ENCODE results near the gene GLOD4.
A peak's percentile ranks its signal among the peaks of the same experiment; 100 is the strongest.

Gene GLOD4

DNA sequence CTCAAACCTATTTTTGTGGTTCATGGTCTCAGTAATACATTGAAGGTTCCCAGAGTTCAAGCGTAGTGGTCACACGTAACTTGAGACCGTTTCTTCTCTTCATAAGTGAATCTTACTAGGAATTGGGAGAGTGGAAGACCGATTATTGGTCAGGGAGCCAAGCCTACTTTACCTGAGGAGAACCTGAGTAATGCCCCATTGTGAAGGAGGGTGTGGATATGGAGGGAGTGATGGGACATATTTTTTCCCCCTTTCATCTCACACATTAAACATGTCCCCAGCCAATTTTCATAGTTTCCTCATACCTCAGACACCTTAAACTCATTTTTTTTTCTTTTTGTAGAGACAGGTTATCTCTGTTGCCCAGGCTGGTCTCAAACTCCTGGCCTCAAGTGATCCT, 38.9 kb downstream of the GLOD4 start:
- H3K9ac ChIP-seq (ENCODE audit: low read depth in 1 of 2, low read length in 2 of 2) = no peak overlapping the region
- H3K27ac ChIP-seq (ENCODE audit: low read depth in 2 of 2, low read length in 2 of 2) = no peak overlapping the region
- H3K27me3 ChIP-seq (ENCODE audit: control insufficient read depth in 2 of 2, insufficient read depth in 2 of 2, low read length in 2 of 2) = no peaks in the 10 kb centered on the region
- H3K36me3 ChIP-seq (ENCODE audit: control insufficient read depth in 2 of 2, insufficient read depth in 2 of 2, low read length in 2 of 2) = peaks cover 57 to 71% of the 10 kb centered on the region in 2 donors
- H3K4me1 ChIP-seq (ENCODE audit: control insufficient read depth in 2 of 2, insufficient read depth in 2 of 2, low read length in 2 of 2) = no peaks in the 10 kb centered on the region
- no peak overlapping the region for H3K4me3 ChIP-seq (ENCODE audit: low read length in 2 of 2)
- H3K9me3 ChIP-seq (ENCODE audit: control insufficient read depth in 2 of 2, low read length in 2 of 2) = no peaks in the 10 kb centered on the region

DNA sequence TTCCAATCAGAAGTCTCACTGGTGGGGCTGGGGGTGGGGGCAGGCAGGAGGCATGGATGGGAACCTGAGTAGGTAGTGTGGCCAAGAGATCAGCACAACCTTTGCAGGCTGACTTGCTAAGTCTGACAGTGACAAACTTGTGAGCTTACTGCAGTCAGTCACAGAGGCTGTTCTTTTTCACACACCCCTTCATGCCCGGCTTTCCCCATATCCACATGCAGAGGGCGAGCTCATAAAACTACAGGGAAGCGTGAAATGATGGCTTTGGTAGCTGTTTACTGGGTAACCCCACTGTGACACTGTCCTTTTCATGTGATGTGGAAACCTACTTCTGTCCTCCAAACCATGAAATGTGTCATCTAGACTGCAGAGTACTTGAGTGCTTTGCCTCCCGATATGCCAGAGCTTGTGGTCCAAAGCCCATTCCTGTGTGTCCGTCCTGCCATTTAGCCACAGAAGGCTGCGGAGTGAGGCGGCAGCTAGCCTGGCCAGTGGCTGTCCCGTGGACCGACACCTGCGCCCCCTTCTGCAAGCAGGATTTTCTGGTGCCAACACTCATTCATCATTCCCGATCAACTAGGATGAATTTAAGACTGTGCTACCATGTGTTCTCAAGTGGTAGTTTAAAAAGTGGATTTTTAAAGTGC, 39.8 kb downstream of the GLOD4 start:
- H3K27ac ChIP-seq (ENCODE audit: low read depth in 2 of 2, low read length in 2 of 2) = no peak overlapping the region
- no peaks in the 10 kb centered on the region for H3K27me3 ChIP-seq (ENCODE audit: control insufficient read depth in 2 of 2, insufficient read depth in 2 of 2, low read length in 2 of 2)
- no peak overlapping the region for H3K4me3 ChIP-seq (ENCODE audit: low read length in 2 of 2)
- H3K9ac ChIP-seq (ENCODE audit: low read depth in 1 of 2, low read length in 2 of 2) = no peak overlapping the region
- H3K4me1 ChIP-seq (ENCODE audit: control insufficient read depth in 2 of 2, insufficient read depth in 2 of 2, low read length in 2 of 2) = no peaks in the 10 kb centered on the region
- H3K9me3 ChIP-seq (ENCODE audit: control insufficient read depth in 2 of 2, low read length in 2 of 2) = no peaks in the 10 kb centered on the region
- peaks cover 53 to 62% of the 10 kb centered on the region in 2 donors for H3K36me3 ChIP-seq (ENCODE audit: control insufficient read depth in 2 of 2, insufficient read depth in 2 of 2, low read length in 2 of 2)

DNA sequence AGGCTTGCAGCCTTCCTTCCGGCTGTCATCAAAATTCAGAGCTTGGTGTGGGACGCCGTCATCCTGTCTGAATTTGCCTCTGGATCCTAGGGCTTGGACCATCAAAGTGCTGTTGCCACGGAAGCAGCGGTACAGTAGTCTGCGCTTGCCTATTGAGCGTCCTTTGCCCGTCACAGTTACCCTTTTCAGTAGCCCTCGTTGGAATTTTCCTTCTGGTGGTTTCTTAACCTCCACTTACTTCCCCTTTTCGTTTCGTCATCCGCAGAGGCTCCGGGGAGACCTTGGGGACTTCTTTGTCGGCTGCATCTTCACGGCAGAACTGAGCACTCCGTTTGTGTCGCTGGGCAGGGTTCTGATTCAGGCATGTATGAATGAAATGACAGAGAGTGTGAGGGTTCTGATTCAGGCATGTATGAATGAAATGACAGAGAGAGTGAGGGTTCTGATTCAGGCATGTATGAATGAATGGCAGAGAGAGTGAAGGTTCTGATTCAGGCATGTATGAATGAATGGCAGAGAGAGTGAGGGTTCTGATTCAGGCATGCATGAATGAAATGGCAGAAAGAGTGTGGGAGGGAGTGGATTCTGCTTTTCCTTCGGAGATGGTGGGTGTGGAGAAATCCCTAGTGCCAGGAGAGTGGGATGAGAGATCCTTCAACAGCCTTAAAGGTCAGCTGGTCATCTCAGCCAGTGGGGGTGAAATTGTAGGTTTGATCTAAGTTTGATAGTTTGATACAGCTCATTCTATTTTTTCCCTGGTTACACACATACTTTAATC, 41.7 kb downstream of the GLOD4 start:
- peak overlapping the region in 1 of 2 donors; percentile 14 for H3K4me3 ChIP-seq (ENCODE audit: low read length in 2 of 2)
- no peaks in the 10 kb centered on the region for H3K27me3 ChIP-seq (ENCODE audit: control insufficient read depth in 2 of 2, insufficient read depth in 2 of 2, low read length in 2 of 2)
- no peaks in the 10 kb centered on the region for H3K9me3 ChIP-seq (ENCODE audit: control insufficient read depth in 2 of 2, low read length in 2 of 2)
- no peaks in the 10 kb centered on the region for H3K4me1 ChIP-seq (ENCODE audit: control insufficient read depth in 2 of 2, insufficient read depth in 2 of 2, low read length in 2 of 2)
- peaks cover 35 to 44% of the 10 kb centered on the region in 2 donors for H3K36me3 ChIP-seq (ENCODE audit: control insufficient read depth in 2 of 2, insufficient read depth in 2 of 2, low read length in 2 of 2)
- no peak overlapping the region for H3K27ac ChIP-seq (ENCODE audit: low read depth in 2 of 2, low read length in 2 of 2)
- no peak overlapping the region for H3K9ac ChIP-seq (ENCODE audit: low read depth in 1 of 2, low read length in 2 of 2)

DNA sequence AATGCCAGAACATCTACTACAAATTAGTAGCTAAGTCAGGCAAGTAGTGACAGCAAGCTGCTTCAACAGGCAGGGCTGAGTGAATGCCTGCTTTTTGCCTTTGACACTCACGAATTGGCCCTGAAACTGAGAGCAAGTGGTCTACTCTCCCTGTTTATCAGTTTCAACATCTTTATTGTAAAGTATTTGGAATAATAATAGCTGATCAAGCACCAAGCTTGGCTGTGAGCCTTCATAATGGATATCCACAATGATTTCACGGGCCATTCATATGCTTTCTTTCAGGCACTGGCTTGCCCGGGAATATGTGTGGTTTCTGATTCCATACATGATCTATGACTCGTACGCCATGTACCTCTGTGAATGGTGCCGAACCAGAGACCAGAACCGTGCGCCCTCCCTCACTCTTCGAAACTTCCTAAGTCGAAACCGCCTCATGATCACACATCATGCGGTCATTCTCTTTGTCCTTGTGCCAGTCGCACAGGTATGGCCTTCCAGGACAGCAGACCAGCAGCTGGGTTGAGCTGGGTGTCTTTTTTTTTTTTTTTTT, 44.4 kb downstream of the GLOD4 start:
- no peak overlapping the region for H3K9ac ChIP-seq (ENCODE audit: low read depth in 1 of 2, low read length in 2 of 2)
- no peaks in the 10 kb centered on the region for H3K27me3 ChIP-seq (ENCODE audit: control insufficient read depth in 2 of 2, insufficient read depth in 2 of 2, low read length in 2 of 2)
- H3K36me3 ChIP-seq (ENCODE audit: control insufficient read depth in 2 of 2, insufficient read depth in 2 of 2, low read length in 2 of 2) = peaks cover 14 to 20% of the 10 kb centered on the region in 2 donors
- H3K4me3 ChIP-seq (ENCODE audit: low read length in 2 of 2) = no peak overlapping the region
- H3K9me3 ChIP-seq (ENCODE audit: control insufficient read depth in 2 of 2, low read length in 2 of 2) = no peaks in the 10 kb centered on the region
- H3K4me1 ChIP-seq (ENCODE audit: control insufficient read depth in 2 of 2, insufficient read depth in 2 of 2, low read length in 2 of 2) = peaks cover 5% of the 10 kb centered on the region in 2 donors
- no peak overlapping the region for H3K27ac ChIP-seq (ENCODE audit: low read depth in 2 of 2, low read length in 2 of 2)

DNA sequence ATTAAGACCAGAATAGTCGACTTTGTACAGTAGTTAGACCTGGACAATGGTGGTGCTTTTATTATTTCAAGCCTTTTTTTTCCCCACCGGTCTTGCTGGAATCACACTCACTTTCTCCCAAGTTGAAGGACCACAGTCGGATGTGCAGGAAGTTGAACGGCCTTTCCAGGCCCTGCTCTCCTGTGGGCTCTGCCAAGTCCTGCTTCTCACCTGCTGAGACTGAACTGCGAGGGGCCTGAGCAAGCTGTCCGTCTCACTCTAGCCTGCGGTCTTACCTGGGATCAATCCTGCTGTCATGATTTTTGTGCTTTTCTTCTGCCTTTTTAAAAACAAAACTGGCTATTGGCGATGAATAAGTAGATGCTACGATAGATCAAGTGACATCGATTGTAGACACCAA, 48.3 kb downstream of the GLOD4 start:
- H3K27me3 ChIP-seq (ENCODE audit: control insufficient read depth in 2 of 2, insufficient read depth in 2 of 2, low read length in 2 of 2) = no peaks in the 10 kb centered on the region
- peak overlapping the region in 1 of 2 donors; percentile 71 for H3K4me3 ChIP-seq (ENCODE audit: low read length in 2 of 2)
- H3K36me3 ChIP-seq (ENCODE audit: control insufficient read depth in 2 of 2, insufficient read depth in 2 of 2, low read length in 2 of 2) = peaks cover 0 to 2% of the 10 kb centered on the region in 2 donors
- H3K27ac ChIP-seq (ENCODE audit: low read depth in 2 of 2, low read length in 2 of 2) = no peak overlapping the region
- H3K9me3 ChIP-seq (ENCODE audit: control insufficient read depth in 2 of 2, low read length in 2 of 2) = no peaks in the 10 kb centered on the region
- peak overlapping the region in 1 of 2 donors; percentile 66 for H3K9ac ChIP-seq (ENCODE audit: low read depth in 1 of 2, low read length in 2 of 2)
- H3K4me1 ChIP-seq (ENCODE audit: control insufficient read depth in 2 of 2, insufficient read depth in 2 of 2, low read length in 2 of 2) = peaks cover 5 to 15% of the 10 kb centered on the region in 2 donors

DNA sequence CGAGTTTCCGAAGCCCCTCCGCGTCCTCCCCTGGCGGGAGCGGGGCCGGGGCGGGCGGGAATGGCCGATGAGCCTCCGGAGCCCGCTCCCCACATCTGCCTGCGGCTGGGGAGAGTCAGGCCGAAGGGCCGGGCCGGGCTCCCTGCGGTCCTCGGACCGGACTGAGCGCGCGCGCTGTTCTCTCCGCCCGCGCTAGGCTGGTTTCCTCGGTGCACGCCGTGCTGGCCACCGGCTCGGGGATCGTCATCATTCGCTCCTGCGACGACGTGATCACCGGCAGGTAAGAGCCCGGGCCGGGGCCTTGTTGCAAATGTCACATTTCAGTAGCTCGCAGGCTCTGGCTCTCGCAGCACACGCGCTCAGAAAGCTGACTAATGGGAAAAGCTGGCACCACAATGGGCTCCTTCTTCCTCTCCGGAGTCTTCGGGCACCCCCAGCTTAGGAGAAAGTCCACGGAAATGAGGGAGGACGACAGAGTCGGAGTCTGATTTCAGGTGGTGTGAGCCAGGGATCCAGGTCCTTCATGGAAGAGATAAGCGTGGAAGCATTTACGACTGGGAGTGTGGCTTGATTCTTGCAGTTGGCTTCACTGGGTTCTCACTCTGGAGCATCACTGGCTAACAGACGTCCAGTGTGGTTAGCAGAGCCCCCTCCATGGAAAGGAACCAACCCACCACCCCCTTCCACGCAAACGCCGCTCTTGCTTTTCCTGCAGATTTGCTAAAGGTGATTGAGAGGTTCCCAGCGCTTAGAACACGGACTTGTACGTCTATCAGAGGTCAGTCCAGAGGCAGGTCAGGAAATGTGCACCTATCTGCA, 49.0 kb downstream of the GLOD4 start:
- Histone ChIP-seq H3K27ac (ENCODE audit: low read depth in 2 of 2, low read length in 2 of 2) (peak overlapping the region; percentile 35 to 72), H3K9ac (ENCODE audit: low read depth in 1 of 2, low read length in 2 of 2) (peak overlapping the region; percentile 63 to 66), H3K4me3 (ENCODE audit: low read length in 2 of 2) (peak overlapping the region; percentile 70 to 71), H3K27me3 (ENCODE audit: control insufficient read depth in 2 of 2, insufficient read depth in 2 of 2, low read length in 2 of 2) (no peaks in the 10 kb centered on the region), H3K36me3 (ENCODE audit: control insufficient read depth in 2 of 2, insufficient read depth in 2 of 2, low read length in 2 of 2) (no peaks in the 10 kb centered on the region), H3K9me3 (ENCODE audit: control insufficient read depth in 2 of 2, low read length in 2 of 2) (no peaks in the 10 kb centered on the region), H3K4me1 (ENCODE audit: control insufficient read depth in 2 of 2, insufficient read depth in 2 of 2, low read length in 2 of 2) (peaks cover 5 to 15% of the 10 kb centered on the region in 2 donors)

DNA sequence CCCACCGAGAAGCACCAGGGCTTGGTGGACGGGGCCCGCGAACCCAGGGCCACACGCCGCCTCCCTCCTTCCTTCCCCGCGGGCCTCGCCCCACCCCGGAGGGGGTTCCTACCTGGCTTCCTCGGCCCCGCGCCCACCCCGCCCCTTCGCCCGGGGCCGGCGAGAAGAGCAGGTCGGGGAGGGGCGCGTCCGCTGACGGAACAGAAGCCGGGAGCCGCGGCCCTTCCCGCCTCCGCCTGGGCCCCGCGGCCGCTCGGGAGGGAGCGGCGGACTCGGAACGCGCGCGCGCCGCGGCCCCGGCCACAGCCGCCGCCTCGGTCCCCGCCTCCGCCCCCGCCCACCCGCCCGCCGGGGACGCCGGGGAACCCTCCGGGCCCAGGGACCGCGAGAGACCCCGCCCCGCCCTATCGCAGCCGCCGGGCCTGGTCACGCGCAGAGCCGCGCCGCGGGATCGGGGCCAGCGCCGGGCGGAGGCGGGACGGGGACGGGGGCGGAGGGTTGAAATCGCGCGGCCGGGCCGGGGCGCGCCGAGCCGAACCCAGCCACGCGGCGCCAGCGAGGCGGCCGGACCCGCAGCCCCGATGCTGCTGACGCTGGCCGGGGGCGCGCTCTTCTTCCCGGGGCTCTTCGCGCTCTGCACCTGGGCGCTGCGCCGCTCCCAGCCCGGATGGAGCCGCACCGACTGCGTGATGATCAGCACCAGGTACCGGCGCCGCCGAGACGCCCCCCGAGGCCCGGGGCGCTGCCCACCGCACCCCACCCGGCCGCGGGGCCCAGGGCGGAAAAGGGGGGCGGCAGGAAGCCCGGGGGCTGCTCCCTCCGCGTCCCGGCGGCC, 49.8 kb downstream of the GLOD4 start, which contains the start of gene TLCD3A:
TLCD3A (plus strand) TSS at position 530 of the 835 bp plus-strand sequence; CDS start at position 582, 52 bp downstream.
- H3K4me3 ChIP-seq (ENCODE audit: low read length in 2 of 2) = peak within 1 kb of the TSS; percentile 70 to 73
- peak within 1 kb of the TSS; percentile 75 to 78 for H3K27ac ChIP-seq (ENCODE audit: low read depth in 2 of 2, low read length in 2 of 2)
- no peaks in the 10 kb centered on the region for H3K36me3 ChIP-seq (ENCODE audit: control insufficient read depth in 2 of 2, insufficient read depth in 2 of 2, low read length in 2 of 2)
- peak within 1 kb of the TSS; percentile 63 to 86 for H3K9ac ChIP-seq (ENCODE audit: low read depth in 1 of 2, low read length in 2 of 2)
- H3K27me3 ChIP-seq (ENCODE audit: control insufficient read depth in 2 of 2, insufficient read depth in 2 of 2, low read length in 2 of 2) = no peaks in the 10 kb centered on the region
- H3K9me3 ChIP-seq (ENCODE audit: control insufficient read depth in 2 of 2, low read length in 2 of 2) = no peaks in the 10 kb centered on the region
- H3K4me1 ChIP-seq (ENCODE audit: control insufficient read depth in 2 of 2, insufficient read depth in 2 of 2, low read length in 2 of 2) = peaks cover 5 to 15% of the 10 kb centered on the region in 2 donors

DNA sequence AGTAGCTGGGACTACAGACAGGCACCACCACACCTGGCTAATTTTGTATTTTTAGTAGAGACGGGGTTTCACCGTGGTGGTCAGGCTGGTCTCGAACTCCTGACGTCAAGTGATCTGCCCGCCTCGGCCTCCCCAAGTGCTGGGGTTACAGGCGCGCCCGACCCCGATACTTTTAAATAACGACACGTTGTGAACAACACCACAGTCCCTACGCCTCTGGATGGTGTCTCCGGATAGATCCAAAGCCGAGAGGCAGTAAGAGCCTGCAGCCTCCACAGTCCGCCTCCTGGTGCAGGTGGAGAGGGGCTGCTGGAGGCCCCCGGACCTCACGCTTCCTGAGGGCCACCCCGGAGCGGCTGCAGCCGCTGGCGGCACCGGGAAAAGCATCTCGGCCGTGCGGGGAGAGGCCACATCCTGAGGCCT, 50.4 kb downstream of the GLOD4 start:
- Histone ChIP-seq H3K9ac (ENCODE audit: low read depth in 1 of 2, low read length in 2 of 2) (peak overlapping the region; percentile 56 to 86), H3K36me3 (ENCODE audit: control insufficient read depth in 2 of 2, insufficient read depth in 2 of 2, low read length in 2 of 2) (no peaks in the 10 kb centered on the region), H3K9me3 (ENCODE audit: control insufficient read depth in 2 of 2, low read length in 2 of 2) (no peaks in the 10 kb centered on the region), H3K4me1 (ENCODE audit: control insufficient read depth in 2 of 2, insufficient read depth in 2 of 2, low read length in 2 of 2) (peaks cover 8 to 17% of the 10 kb centered on the region in 2 donors), H3K27me3 (ENCODE audit: control insufficient read depth in 2 of 2, insufficient read depth in 2 of 2, low read length in 2 of 2) (no peaks in the 10 kb centered on the region), H3K4me3 (ENCODE audit: low read length in 2 of 2) (peak overlapping the region; percentile 66 to 73), H3K27ac (ENCODE audit: low read depth in 2 of 2, low read length in 2 of 2) (peak overlapping the region; percentile 75 to 78)

DNA sequence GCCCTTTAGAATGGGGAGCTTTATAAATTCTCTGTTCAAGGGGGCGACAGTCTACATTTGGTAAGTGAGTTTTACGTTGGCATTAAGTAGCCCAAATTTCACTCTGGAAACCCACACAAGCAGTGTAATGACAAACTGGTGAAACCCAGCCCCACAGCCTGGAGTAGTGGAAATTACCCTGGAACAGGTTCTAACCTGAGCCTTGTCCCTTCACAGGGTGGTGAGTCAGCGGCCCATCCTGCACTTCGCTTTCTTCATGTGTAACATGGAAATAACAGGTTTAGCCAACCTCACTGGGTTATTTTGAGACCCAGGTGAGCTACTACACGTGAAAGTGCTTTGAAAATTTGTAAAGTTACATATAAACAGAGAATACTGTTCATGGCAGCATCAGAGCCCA, 53.2 kb downstream of the GLOD4 start:
- Histone ChIP-seq H3K27me3 (ENCODE audit: control insufficient read depth in 2 of 2, insufficient read depth in 2 of 2, low read length in 2 of 2) (no peaks in the 10 kb centered on the region), H3K36me3 (ENCODE audit: control insufficient read depth in 2 of 2, insufficient read depth in 2 of 2, low read length in 2 of 2) (no peaks in the 10 kb centered on the region), H3K4me1 (ENCODE audit: control insufficient read depth in 2 of 2, insufficient read depth in 2 of 2, low read length in 2 of 2) (peaks cover 9 to 24% of the 10 kb centered on the region in 2 donors), H3K9ac (ENCODE audit: low read depth in 1 of 2, low read length in 2 of 2) (no peak overlapping the region), H3K9me3 (ENCODE audit: control insufficient read depth in 2 of 2, low read length in 2 of 2) (no peaks in the 10 kb centered on the region), H3K4me3 (ENCODE audit: low read length in 2 of 2) (no peak overlapping the region), H3K27ac (ENCODE audit: low read depth in 2 of 2, low read length in 2 of 2) (no peak overlapping the region)

Data from mucosa of rectum (tissue), 2 donors.